Activated naive CD8-positive, alpha-beta T cell treated with anti-CD3 and anti-CD28 coated beads, Interleukin-2, amount 10 ng/mL, durations not matched to agents 7 days and 5 days (primary cell): ENCODE results near the gene GABRG3. TPM values are rescaled to one million over a fixed set of nuclear protein-coding genes. Genes with fewer than 3 reads are reported as not detected.

Experiments used
- ATAC-seq: fragments of 150-1000 bp; cut with Tn5 transposase; one replicate; pipeline ENCODE4 v1.10.0; 2021; ENCODE audit warnings: low read depth, moderate library complexity
- POLR2A ChIA-PET: fragments of 350-600 bp; sonication (Branson Sonifier 250); formaldehyde crosslinking; loops from one replicate; lab custom pipeline; 2021; ENCODE audit warnings: antibody characterized with exemption; lab: Charles Lee
- DNase-seq: peaks from one replicate; pipeline ENCODE4 v3.0.0; 2021
- H3K27ac Mint-ChIP-seq: one replicate; pipeline ENCODE4 v1.8.0; 2022; ENCODE audit warnings: mild to moderate bottlenecking, mixed read lengths
- H3K27me3 Mint-ChIP-seq: one replicate; pipeline ENCODE4 v1.8.0; 2022; ENCODE audit warnings: mild to moderate bottlenecking, moderate library complexity, mixed read lengths
- H3K36me3 Mint-ChIP-seq: one replicate; pipeline ENCODE4 v1.8.0; 2021; ENCODE audit warnings: mild to moderate bottlenecking, mixed read lengths
- H3K4me1 Mint-ChIP-seq: one replicate; pipeline ENCODE4 v1.8.0; 2021; ENCODE audit warnings: mixed read lengths
- H3K4me3 Mint-ChIP-seq: one replicate; pipeline ENCODE4 v1.8.0; 2022; ENCODE audit warnings: mild to moderate bottlenecking, moderate library complexity, mixed read lengths
- H3K9me3 Mint-ChIP-seq: one replicate; pipeline ENCODE4 v1.8.0; 2021; ENCODE audit warnings: mixed read lengths
- total RNA-seq, 2 experiments: library from RNA; stranded (reverse); gene quantifications; one replicate each; pipeline ENCODE4 v1.2.3, GENCODE V29; 2021

The GABRG3 gene
- total RNA-seq, 2 experiments from 2014 or later: not detected

- POLR2A ChIA-PET: no interaction called here
- no peak for DNase-seq
- H3K9me3 Mint-ChIP-seq: peaks cover 5% of the 10 kb centered on the region
- no peak overlapping the region for H3K27ac Mint-ChIP-seq
- no peaks in the 10 kb centered on the region for H3K27me3 Mint-ChIP-seq
- no peak overlapping the region for H3K4me3 Mint-ChIP-seq
- no peaks in the 10 kb centered on the region for H3K36me3 Mint-ChIP-seq
- H3K4me1 Mint-ChIP-seq: no peaks in the 10 kb centered on the region
- ATAC-seq: no peak
Measured at GRCh38 chr15:27564656-27565055, 593.7 kb downstream of the GABRG3 start.

GRCh38 chr15:27570746-27571145 lies 599.8 kb downstream of the GABRG3 start:
- no peaks in the 10 kb centered on the region for H3K27me3 Mint-ChIP-seq
- H3K36me3 Mint-ChIP-seq: no peaks in the 10 kb centered on the region

GRCh38 chr15:27573805-27574485 lies 603.0 kb downstream of the GABRG3 start:
- no peaks in the 10 kb centered on the region for H3K4me1 Mint-ChIP-seq

More at GRCh38 chr15:27570746-27571145, 599.8 kb downstream of the GABRG3 start:
- POLR2A ChIA-PET: no interaction called here
- ATAC-seq: no peak
- no peak overlapping the region for H3K4me3 Mint-ChIP-seq
- H3K27ac Mint-ChIP-seq: no peak overlapping the region
- H3K9me3 Mint-ChIP-seq: peaks cover 7% of the 10 kb centered on the region
- no peak for DNase-seq
- no peaks in the 10 kb centered on the region for H3K4me1 Mint-ChIP-seq

GRCh38 chr15:27574541-27575054 lies 603.6 kb downstream of the GABRG3 start:
- H3K36me3 Mint-ChIP-seq: no peaks in the 10 kb centered on the region
- H3K9me3 Mint-ChIP-seq: peaks cover 7% of the 10 kb centered on the region
- H3K4me3 Mint-ChIP-seq: no peak overlapping the region
- H3K27ac Mint-ChIP-seq: no peak overlapping the region
- DNase-seq (no peak), ATAC-seq (no peak)
- H3K4me1 Mint-ChIP-seq: no peaks in the 10 kb centered on the region
- H3K27me3 Mint-ChIP-seq: no peaks in the 10 kb centered on the region
- POLR2A ChIA-PET: no interaction called here

More at GRCh38 chr15:27573805-27574485, 603.0 kb downstream of the GABRG3 start:
- Mint-ChIP-seq H3K4me3 (no peak overlapping the region), H3K27ac (no peak overlapping the region), H3K9me3 (peaks cover 7% of the 10 kb centered on the region), H3K36me3 (no peaks in the 10 kb centered on the region), H3K27me3 (no peaks in the 10 kb centered on the region)
- ATAC-seq (no peak), DNase-seq (no peak)
- POLR2A ChIA-PET: no interaction called here

- H3K27me3 Mint-ChIP-seq: no peaks in the 10 kb centered on the region
- H3K9me3 Mint-ChIP-seq: peaks cover 7% of the 10 kb centered on the region
- H3K36me3 Mint-ChIP-seq: no peaks in the 10 kb centered on the region
- DNase-seq (no peak), ATAC-seq (no peak)
- H3K27ac Mint-ChIP-seq: no peak overlapping the region
- no peaks in the 10 kb centered on the region for H3K4me1 Mint-ChIP-seq
- POLR2A ChIA-PET: no interaction called here
- H3K4me3 Mint-ChIP-seq: no peak overlapping the region
Measured at GRCh38 chr15:27575521-27575920, 604.5 kb downstream of the GABRG3 start.

GRCh38 chr15:27576576-27576975 lies 605.6 kb downstream of the GABRG3 start:
- no peak overlapping the region for H3K4me3 Mint-ChIP-seq
- no peak for DNase-seq
- no peak for ATAC-seq

GRCh38 chr15:27579738-27580137 lies 608.8 kb downstream of the GABRG3 start:
- H3K36me3 Mint-ChIP-seq: no peaks in the 10 kb centered on the region
- H3K27ac Mint-ChIP-seq: no peak overlapping the region
- POLR2A ChIA-PET: no interaction called here
- ATAC-seq (no peak), DNase-seq (no peak)
- peaks cover 5% of the 10 kb centered on the region for H3K9me3 Mint-ChIP-seq
- no peak overlapping the region for H3K4me3 Mint-ChIP-seq
- no peaks in the 10 kb centered on the region for H3K27me3 Mint-ChIP-seq
- no peaks in the 10 kb centered on the region for H3K4me1 Mint-ChIP-seq

More at GRCh38 chr15:27576576-27576975, 605.6 kb downstream of the GABRG3 start:
- Mint-ChIP-seq H3K36me3 (no peaks in the 10 kb centered on the region), H3K9me3 (peaks cover 5% of the 10 kb centered on the region), H3K27me3 (no peaks in the 10 kb centered on the region), H3K27ac (no peak overlapping the region), H3K4me1 (no peaks in the 10 kb centered on the region)
- POLR2A ChIA-PET: no interaction called here

- POLR2A ChIA-PET: no interaction called here
- ATAC-seq: no peak
- no peaks in the 10 kb centered on the region for H3K27me3 Mint-ChIP-seq
Measured at GRCh38 chr15:27582726-27583410, 611.9 kb downstream of the GABRG3 start.

GRCh38 chr15:27583651-27584050 lies 612.7 kb downstream of the GABRG3 start:
- H3K27ac Mint-ChIP-seq: no peak overlapping the region

More at GRCh38 chr15:27582726-27583410, 611.9 kb downstream of the GABRG3 start:
- no peaks in the 10 kb centered on the region for H3K4me1 Mint-ChIP-seq
- no peak overlapping the region for H3K4me3 Mint-ChIP-seq
- DNase-seq: no peak
- no peaks in the 10 kb centered on the region for H3K36me3 Mint-ChIP-seq
- no peak overlapping the region for H3K27ac Mint-ChIP-seq
- H3K9me3 Mint-ChIP-seq: no peaks in the 10 kb centered on the region

GRCh38 chr15:27585041-27585640 lies 614.2 kb downstream of the GABRG3 start:
- no peaks in the 10 kb centered on the region for H3K27me3 Mint-ChIP-seq
- peaks cover 6% of the 10 kb centered on the region for H3K9me3 Mint-ChIP-seq
- no peaks in the 10 kb centered on the region for H3K4me1 Mint-ChIP-seq
- ATAC-seq (no peak), DNase-seq (no peak)
- POLR2A ChIA-PET: no interaction called here
- no peaks in the 10 kb centered on the region for H3K36me3 Mint-ChIP-seq
- no peak overlapping the region for H3K27ac Mint-ChIP-seq
- no peak overlapping the region for H3K4me3 Mint-ChIP-seq

More at GRCh38 chr15:27583651-27584050, 612.7 kb downstream of the GABRG3 start:
- no peak for ATAC-seq
- no peaks in the 10 kb centered on the region for H3K9me3 Mint-ChIP-seq
- no peaks in the 10 kb centered on the region for H3K27me3 Mint-ChIP-seq
- POLR2A ChIA-PET: no interaction called here
- no peaks in the 10 kb centered on the region for H3K36me3 Mint-ChIP-seq
- DNase-seq: no peak
- no peaks in the 10 kb centered on the region for H3K4me1 Mint-ChIP-seq
- H3K4me3 Mint-ChIP-seq: no peak overlapping the region

- Mint-ChIP-seq H3K4me3 (no peak overlapping the region), H3K4me1 (no peaks in the 10 kb centered on the region), H3K27me3 (no peaks in the 10 kb centered on the region), H3K9me3 (peaks cover 9% of the 10 kb centered on the region), H3K27ac (no peak overlapping the region), H3K36me3 (no peaks in the 10 kb centered on the region)
- POLR2A ChIA-PET: no interaction called here
- DNase-seq: no peak
- no peak for ATAC-seq
Measured at GRCh38 chr15:27587810-27588209, 616.8 kb downstream of the GABRG3 start.

GRCh38 chr15:27589260-27589659 lies 618.3 kb downstream of the GABRG3 start:
- Mint-ChIP-seq H3K9me3 (peaks cover 9% of the 10 kb centered on the region), H3K27ac (no peak overlapping the region), H3K4me1 (no peaks in the 10 kb centered on the region), H3K4me3 (no peak overlapping the region), H3K27me3 (no peaks in the 10 kb centered on the region), H3K36me3 (no peaks in the 10 kb centered on the region)
- POLR2A ChIA-PET: no interaction called here
- DNase-seq (no peak), ATAC-seq (no peak)

GRCh38 chr15:27589782-27590181 lies 618.8 kb downstream of the GABRG3 start:
- POLR2A ChIA-PET: no interaction called here
- no peak for ATAC-seq
- no peak for DNase-seq
- Mint-ChIP-seq H3K36me3 (no peaks in the 10 kb centered on the region), H3K27ac (no peak overlapping the region), H3K27me3 (no peaks in the 10 kb centered on the region), H3K9me3 (peaks cover 9% of the 10 kb centered on the region), H3K4me3 (no peak overlapping the region), H3K4me1 (no peaks in the 10 kb centered on the region)
